WTC11 (cell line): ENCODE data around the gene CERS4.

Experiments used
- AR ChIP-seq: fragments of 250-450 bp; sonication (Bioruptor Pico); IDR thresholded peaks from 2 replicates; pipeline ENCODE4 v1.9.0; 2021; ENCODE audit warnings: mild to moderate bottlenecking
- ATF2 ChIP-seq: sonication (generic); formaldehyde crosslinking; IDR thresholded peaks from 2 replicates; pipeline ENCODE4 v1.8.1; 2022; ENCODE audit warnings: low read depth, missing genetic modification reagents, borderline replicate concordance
- CREB1 ChIP-seq: sonication (generic); formaldehyde crosslinking; IDR thresholded peaks from 2 replicates; pipeline ENCODE4 v1.8.0; 2023; ENCODE audit warnings: mild to moderate bottlenecking, missing genetic modification reagents
- CTCF ChIP-seq: fragments of 200-600 bp; IDR thresholded peaks from 2 replicates; pipeline ENCODE4 v1.8.0; 2022; ENCODE audit warnings: antibody characterized with exemption
- E2F4 ChIP-seq: sonication (generic); formaldehyde crosslinking; IDR thresholded peaks from 2 replicates; pipeline ENCODE4 v1.8.1; 2022; ENCODE audit warnings: low read depth, mild to moderate bottlenecking, moderate library complexity, missing genetic modification reagents, borderline replicate concordance
- MAX ChIP-seq: sonication (generic); formaldehyde crosslinking; IDR thresholded peaks from 2 replicates; pipeline ENCODE4 v1.8.0; 2022; ENCODE audit warnings: mild to moderate bottlenecking, missing genetic modification reagents
- SP1 ChIP-seq: sonication (generic); formaldehyde crosslinking; conservative IDR thresholded peaks from 2 replicates; pipeline ENCODE4 v1.8.1; 2022; ENCODE audit warnings: missing genetic modification reagents
- TCF7 ChIP-seq: sonication (generic); formaldehyde crosslinking; IDR thresholded peaks from 2 replicates; pipeline ENCODE4 v1.8.0; 2022; ENCODE audit warnings: mild to moderate bottlenecking, low read depth, missing genetic modification reagents, moderate library complexity
- USF1 ChIP-seq: sonication (generic); formaldehyde crosslinking; IDR thresholded peaks from 2 replicates; pipeline ENCODE4 v1.8.0; 2022; ENCODE audit warnings: mild to moderate bottlenecking, missing genetic modification reagents
- USF2 ChIP-seq: sonication (generic); formaldehyde crosslinking; IDR thresholded peaks from 2 replicates; pipeline ENCODE4 v1.8.1; 2023; ENCODE audit warnings: mild to moderate bottlenecking, missing genetic modification reagents, moderate library complexity
- ZBTB43 ChIP-seq: sonication (generic); formaldehyde crosslinking; IDR thresholded peaks from 2 replicates; pipeline ENCODE4 v1.8.1; 2023; ENCODE audit warnings: mild to moderate bottlenecking, missing genetic modification reagents
- ZNF317 ChIP-seq: sonication (generic); formaldehyde crosslinking; IDR thresholded peaks from 2 replicates; pipeline ENCODE4 v1.8.1; 2023; ENCODE audit warnings: low read depth, mild to moderate bottlenecking, moderate library complexity, missing genetic modification reagents, borderline replicate concordance

GRCh38 chr19:8208119-8208921 lies 850 bp upstream of the CERS4 start:
- no peak for TF ChIP-seq USF2
- no peak for TF ChIP-seq SP1 (CRISPR knock-in tag)
- no peak for TF ChIP-seq TCF7 (CRISPR knock-in tag)
- TF ChIP-seq ATF2 (CRISPR knock-in tag): no peak
- TF ChIP-seq CTCF: no peak
- TF ChIP-seq ZBTB43 (CRISPR knock-in tag): no peak
- TF ChIP-seq MAX (CRISPR knock-in tag): no peak
- TF ChIP-seq ZNF317 (CRISPR knock-in tag): no peak
- no peak for TF ChIP-seq E2F4 (CRISPR knock-in tag)
- TF ChIP-seq USF1 (CRISPR knock-in tag): no peak
- TF ChIP-seq AR (CRISPR knock-in tag): no peak
- TF ChIP-seq CREB1: no peak
